Ascending aorta (tissue), 2 donors: ENCODE measurements around the gene HSPA12A. TPM values are rescaled to one million over a fixed set of nuclear protein-coding genes. Genes with fewer than 3 reads are reported as not detected.

Experiments used
- DNase-seq, 2 donors: peaks; one replicate each; pipeline ENCODE4 v3.0.0-alpha.2; 2019; ENCODE audit warnings: low spot score in 2 of 2
- H3K27ac ChIP-seq, 2 donors: fragments of 200-600 bp; sonication (generic); one replicate each; pipeline ENCODE4 v1.5.1; 2016 to 2017; ENCODE audit warnings: mild to moderate bottlenecking in 1 of 2
- H3K27me3 ChIP-seq: fragments of 200-600 bp; sonication (generic); one replicate; pipeline ENCODE4 v1.5.1; 2017
- H3K36me3 ChIP-seq, 2 donors: fragments of 200-600 bp; sonication (generic); one replicate each; pipeline ENCODE4 v1.5.1; 2016
- H3K4me1 ChIP-seq, 2 donors: fragments of 200-600 bp; sonication (generic); one replicate each; pipeline ENCODE4 v1.5.1; 2016 to 2017; ENCODE audit warnings: mild to moderate bottlenecking in 1 of 2
- H3K4me3 ChIP-seq, 2 donors: fragments of 200-600 bp; sonication (generic); one replicate each; pipeline ENCODE4 v1.5.1; 2016 to 2017; ENCODE audit warnings: mild to moderate bottlenecking in 1 of 2
- H3K9me3 ChIP-seq, 2 donors: fragments of 200-600 bp; sonication (generic); one replicate each; pipeline ENCODE4 v1.5.1; 2016
- intact Hi-C: fragments of 100-400 bp; cut with DNase I; formaldehyde crosslinking; loops from one replicate; pipeline ENCODE4 v1.15.1; 2023
- total RNA-seq: library from RNA; depleted of rRNA; stranded (reverse); fragments of >200 nt; gene quantifications from one replicate; pipeline ENCODE4 v1.1.0, GENCODE V29; 2016
- TF ChIP-seq, protein P1 (sequence below), 3 experiments: fragments of 200-600 bp in 2 of 3; fragments of 450-650 bp in 1 of 3; sonication (generic) in 2 of 3; IDR thresholded peaks; one replicate each; pipeline ENCODE4 v1.5.1; 2016 to 2019; ENCODE audit warnings: antibody characterized with exemption in 3 of 3, mild to moderate bottlenecking in 1 of 3, moderate library complexity in 1 of 3

The HSPA12A gene
- total RNA-seq, 1 donor from 2014 or later, result 5.5 TPM

DNA sequence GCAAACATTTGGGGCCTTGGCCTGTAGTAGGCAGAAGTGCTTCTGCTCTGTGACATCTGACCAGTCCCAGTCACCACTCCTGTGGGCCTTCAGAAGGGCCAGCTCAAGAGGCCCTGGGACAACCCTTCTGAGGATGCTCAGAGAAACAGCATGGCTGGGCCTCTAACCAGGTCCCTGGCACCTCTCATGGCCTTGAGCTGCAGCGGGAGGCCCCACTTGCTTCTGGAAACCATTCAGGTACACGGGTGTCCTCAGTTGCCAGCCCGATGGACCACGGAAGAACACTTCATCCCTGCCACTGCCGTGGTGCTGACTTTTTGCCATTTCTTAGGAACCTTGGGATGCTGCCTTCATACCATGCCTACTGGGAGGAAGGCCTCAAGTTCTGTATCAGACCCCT lies 57.6 kb downstream of the HSPA12A start:
- DNase-seq, result no peak
- peaks cover 8 to 12% of the 10 kb centered on the region in 2 donors for H3K4me1 ChIP-seq
- TF ChIP-seq, protein P1, sequence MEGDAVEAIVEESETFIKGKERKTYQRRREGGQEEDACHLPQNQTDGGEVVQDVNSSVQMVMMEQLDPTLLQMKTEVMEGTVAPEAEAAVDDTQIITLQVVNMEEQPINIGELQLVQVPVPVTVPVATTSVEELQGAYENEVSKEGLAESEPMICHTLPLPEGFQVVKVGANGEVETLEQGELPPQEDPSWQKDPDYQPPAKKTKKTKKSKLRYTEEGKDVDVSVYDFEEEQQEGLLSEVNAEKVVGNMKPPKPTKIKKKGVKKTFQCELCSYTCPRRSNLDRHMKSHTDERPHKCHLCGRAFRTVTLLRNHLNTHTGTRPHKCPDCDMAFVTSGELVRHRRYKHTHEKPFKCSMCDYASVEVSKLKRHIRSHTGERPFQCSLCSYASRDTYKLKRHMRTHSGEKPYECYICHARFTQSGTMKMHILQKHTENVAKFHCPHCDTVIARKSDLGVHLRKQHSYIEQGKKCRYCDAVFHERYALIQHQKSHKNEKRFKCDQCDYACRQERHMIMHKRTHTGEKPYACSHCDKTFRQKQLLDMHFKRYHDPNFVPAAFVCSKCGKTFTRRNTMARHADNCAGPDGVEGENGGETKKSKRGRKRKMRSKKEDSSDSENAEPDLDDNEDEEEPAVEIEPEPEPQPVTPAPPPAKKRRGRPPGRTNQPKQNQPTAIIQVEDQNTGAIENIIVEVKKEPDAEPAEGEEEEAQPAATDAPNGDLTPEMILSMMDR (IDR thresholded peaks at IDR 0.05), result no peak
- no peak overlapping the region for H3K27ac ChIP-seq
- H3K27me3 ChIP-seq, result no peaks in the 10 kb centered on the region
- intact Hi-C loops, result loop anchor here (5.0 kb wide), 2 partner anchors 83 to 493 kb away; no protein-coding TSS in a partner anchor
- no peaks in the 10 kb centered on the region for H3K36me3 ChIP-seq
- no peaks in the 10 kb centered on the region for H3K9me3 ChIP-seq
- H3K4me3 ChIP-seq, result no peak overlapping the region

DNA sequence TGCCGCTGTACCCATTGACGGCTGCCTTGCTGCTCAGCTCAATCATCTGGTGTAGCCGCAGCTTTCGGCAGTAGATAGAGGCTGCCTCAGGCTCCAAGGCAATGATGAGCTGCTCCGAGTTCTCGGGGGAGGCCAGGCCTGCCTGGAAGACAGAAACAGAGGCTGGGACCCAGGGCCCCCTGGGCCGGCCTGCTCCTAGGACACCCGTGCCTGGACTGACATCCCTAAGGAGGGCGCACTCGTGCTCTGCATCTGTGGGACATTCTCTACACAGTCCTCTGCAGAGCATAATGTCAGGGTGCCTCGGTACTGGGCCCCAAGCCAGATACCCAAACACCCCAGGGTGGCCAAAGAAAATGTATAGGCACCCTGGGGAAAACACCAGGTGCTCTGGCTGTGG lies 58.5 kb downstream of the HSPA12A start:
- Histone ChIP-seq H3K27me3 (no peaks in the 10 kb centered on the region), H3K4me1 (peaks cover 6 to 8% of the 10 kb centered on the region in 2 donors), H3K4me3 (no peak overlapping the region), H3K27ac (no peak overlapping the region), H3K36me3 (peaks cover 0 to 4% of the 10 kb centered on the region in 2 donors), H3K9me3 (no peaks in the 10 kb centered on the region)
- no peak for DNase-seq
- TF ChIP-seq, protein P1 (IDR thresholded peaks at IDR 0.05), result no peak
- intact Hi-C loops, result loop anchor here (5.0 kb wide), 2 partner anchors 83 to 493 kb away; no protein-coding TSS in a partner anchor

DNA sequence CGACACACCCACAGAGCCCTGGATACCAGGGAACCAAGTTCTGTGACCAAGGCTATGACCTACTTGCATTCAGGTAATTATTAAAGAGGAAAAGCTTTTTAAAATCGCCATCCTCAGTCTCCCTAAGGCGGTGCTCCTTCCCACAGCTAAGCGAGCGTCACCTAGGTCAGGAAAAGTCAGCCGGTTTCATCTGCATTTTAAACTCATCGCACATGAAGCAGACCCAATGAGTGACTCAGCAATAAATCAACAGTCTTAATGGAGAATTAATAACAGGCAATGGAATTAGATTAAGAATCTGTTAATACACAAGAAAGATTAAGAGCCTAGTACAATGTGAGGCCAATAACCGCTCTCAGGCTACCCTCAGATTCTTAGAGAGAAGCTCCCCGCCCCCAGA lies 59.2 kb downstream of the HSPA12A start:
- no peak for DNase-seq
- Histone ChIP-seq H3K27me3 (no peaks in the 10 kb centered on the region), H3K4me1 (peaks cover 0 to 2% of the 10 kb centered on the region in 2 donors), H3K4me3 (no peak overlapping the region), H3K36me3 (peaks cover 0 to 4% of the 10 kb centered on the region in 2 donors), H3K9me3 (no peaks in the 10 kb centered on the region), H3K27ac (no peak overlapping the region)
- TF ChIP-seq, protein P1 (IDR thresholded peaks at IDR 0.05), result no peak
- intact Hi-C loops, result loop anchor here (5.0 kb wide), 2 partner anchors 84 to 494 kb away; no protein-coding TSS in a partner anchor

DNA sequence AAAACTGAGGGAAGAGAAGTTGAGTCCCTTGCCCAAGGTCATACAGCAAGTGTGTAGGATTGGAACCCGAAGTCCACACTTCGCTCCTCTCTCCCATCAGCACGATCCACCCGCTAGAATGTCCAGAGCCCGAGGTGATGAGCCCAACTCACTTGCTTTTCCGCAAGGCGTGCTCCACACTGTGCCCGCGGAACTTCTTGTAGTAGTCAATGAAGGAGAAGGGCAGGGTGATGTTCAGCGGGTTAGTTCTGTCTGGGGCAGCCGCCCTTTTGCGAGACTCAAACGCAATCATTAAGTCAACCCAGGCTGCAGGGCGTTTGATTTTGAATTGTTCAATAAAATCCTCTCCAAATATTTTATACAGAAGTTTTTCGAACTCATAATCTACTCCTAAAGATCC lies 63.0 kb downstream of the HSPA12A start:
- no peak overlapping the region for H3K4me3 ChIP-seq
- DNase-seq, result no peak
- H3K27ac ChIP-seq, result no peak overlapping the region
- no peaks in the 10 kb centered on the region for H3K27me3 ChIP-seq
- peaks cover 0 to 23% of the 10 kb centered on the region in 2 donors for H3K36me3 ChIP-seq
- intact Hi-C loops, result no loop called here
- TF ChIP-seq, protein P1 (IDR thresholded peaks at IDR 0.05), result no peak
- H3K4me1 ChIP-seq, result peaks cover 0 to 2% of the 10 kb centered on the region in 2 donors
- H3K9me3 ChIP-seq, result no peaks in the 10 kb centered on the region

DNA sequence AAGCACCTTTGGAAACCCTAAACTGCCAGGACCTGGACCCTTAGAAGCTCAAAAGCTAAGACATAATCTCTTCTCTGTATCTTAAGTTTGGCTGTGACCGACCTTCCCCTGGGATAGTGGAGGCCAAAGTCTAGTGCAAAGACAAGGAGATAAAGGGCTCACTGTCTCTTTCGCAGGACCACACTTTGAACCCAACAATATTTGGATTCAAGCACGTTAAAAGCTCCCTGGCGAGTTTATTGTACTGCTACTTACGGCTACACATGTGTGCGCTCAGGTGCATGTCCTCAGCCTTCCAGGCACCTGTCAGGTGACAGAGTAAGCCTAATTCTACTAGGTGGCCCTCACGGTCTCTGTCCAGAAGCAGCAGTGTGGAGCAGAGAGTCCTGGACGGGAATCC lies 65.7 kb downstream of the HSPA12A start:
- TF ChIP-seq, protein P1 (IDR thresholded peaks at IDR 0.05), result no peak
- H3K27me3 ChIP-seq, result no peaks in the 10 kb centered on the region
- no peaks in the 10 kb centered on the region for H3K9me3 ChIP-seq
- no peak for DNase-seq
- intact Hi-C loops, result no loop called here
- H3K4me1 ChIP-seq, result no peaks in the 10 kb centered on the region
- H3K36me3 ChIP-seq, result peaks cover 0 to 37% of the 10 kb centered on the region in 2 donors
- H3K27ac ChIP-seq, result no peak overlapping the region
- no peak overlapping the region for H3K4me3 ChIP-seq

DNA sequence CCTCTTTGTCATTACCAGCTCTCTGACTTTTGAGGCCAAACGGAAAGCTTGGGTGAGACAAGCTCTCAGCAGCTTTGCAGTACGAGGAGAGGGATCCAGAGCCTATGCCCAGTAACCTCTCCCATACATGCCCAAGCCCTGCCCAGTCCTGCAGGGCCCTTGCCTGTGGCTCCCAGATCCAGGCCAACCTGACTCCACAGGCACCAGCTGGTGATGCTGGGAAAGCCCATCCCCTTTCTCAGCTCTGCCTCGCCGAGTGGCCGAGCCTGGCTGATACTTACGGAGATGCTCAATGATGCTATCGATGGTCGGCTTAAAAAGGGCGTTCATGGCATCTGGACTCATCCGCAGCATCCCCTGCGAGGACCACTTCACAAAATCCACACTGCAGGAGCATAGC lies 66.2 kb downstream of the HSPA12A start:
- H3K9me3 ChIP-seq, result no peaks in the 10 kb centered on the region
- no peak overlapping the region for H3K4me3 ChIP-seq
- TF ChIP-seq, protein P1 (IDR thresholded peaks at IDR 0.05), result no peak
- no peak for DNase-seq
- H3K27me3 ChIP-seq, result no peaks in the 10 kb centered on the region
- no peaks in the 10 kb centered on the region for H3K4me1 ChIP-seq
- H3K27ac ChIP-seq, result no peak overlapping the region
- peaks cover 0 to 37% of the 10 kb centered on the region in 2 donors for H3K36me3 ChIP-seq
- intact Hi-C loops, result no loop called here
